ENCODE results near the gene PAFAH1B2. TPM values are rescaled to one million over a fixed set of nuclear protein-coding genes. Genes with fewer than 3 reads are reported as not detected.
A peak's percentile ranks its signal among the peaks of the same experiment; 100 is the strongest.
"Not testable (repeated sequence)": the region's sequence is repeated elsewhere in the genome, so short reads cannot be mapped to it uniquely, and the experiment has no call there.

Gene PAFAH1B2
- total RNA-seq, 6 experiments from 2014 or later: 113 to 130 (median 122) TPM

- DNase-seq: peak; percentile 29
- H3K27ac Mint-ChIP-seq: no peak overlapping the region
- peaks cover 6% of the 10 kb centered on the region; the same call in 1 of the 2 replicates for H3K9me3 Mint-ChIP-seq
- peaks cover 1% of the 10 kb centered on the region; the same call in 1 of the 2 replicates for H3K27me3 Mint-ChIP-seq (ENCODE audit: insufficient read depth)
- no peak overlapping the region for H3K4me3 Mint-ChIP-seq
- peaks cover 7% of the 10 kb centered on the region; the same call in 1 of the 2 replicates for H3K4me1 Mint-ChIP-seq (ENCODE audit: low read depth)
- H3K36me3 Mint-ChIP-seq (ENCODE audit: low read depth): no peaks in the 10 kb centered on the region
- TF ChIP-seq CTCF (IDR thresholded peaks at IDR 0.05): no peak
Measured at GRCh38 chr11:117107701-117108590, 36.1 kb upstream of the PAFAH1B2 start.

- Mint-ChIP-seq H3K9me3 (peaks cover 6% of the 10 kb centered on the region; the same call in 1 of the 2 replicates), H3K4me3 (no peak overlapping the region), H3K36me3 (ENCODE audit: low read depth) (no peaks in the 10 kb centered on the region), H3K4me1 (ENCODE audit: low read depth) (peaks cover 7% of the 10 kb centered on the region; the same call in 1 of the 2 replicates), H3K27me3 (ENCODE audit: insufficient read depth) (peaks cover 1% of the 10 kb centered on the region; the same call in 1 of the 2 replicates), H3K27ac (no peak overlapping the region)
- TF ChIP-seq CTCF (IDR thresholded peaks at IDR 0.05): no peak
- DNase-seq: no peak
Measured at GRCh38 chr11:117110294-117110950, 33.7 kb upstream of the PAFAH1B2 start.

GRCh38 chr11:117112497-117112896 is 31.6 kb upstream of the PAFAH1B2 start:
- H3K4me1 Mint-ChIP-seq (ENCODE audit: low read depth); H3K9me3 Mint-ChIP-seq; H3K4me3 Mint-ChIP-seq; H3K27me3 Mint-ChIP-seq (ENCODE audit: insufficient read depth); H3K36me3 Mint-ChIP-seq (ENCODE audit: low read depth); DNase-seq; H3K27ac Mint-ChIP-seq: not testable (repeated sequence)

- H3K9me3 Mint-ChIP-seq; H3K4me1 Mint-ChIP-seq (ENCODE audit: low read depth); H3K4me3 Mint-ChIP-seq; H3K27me3 Mint-ChIP-seq (ENCODE audit: insufficient read depth); H3K27ac Mint-ChIP-seq; H3K36me3 Mint-ChIP-seq (ENCODE audit: low read depth); DNase-seq: not testable (repeated sequence)
Measured at GRCh38 chr11:117112939-117113338, 31.1 kb upstream of the PAFAH1B2 start.

- no peak for TF ChIP-seq CTCF (IDR thresholded peaks at IDR 0.05)
- H3K36me3 Mint-ChIP-seq (ENCODE audit: low read depth): no peaks in the 10 kb centered on the region
- DNase-seq: no peak
- no peaks in the 10 kb centered on the region for H3K9me3 Mint-ChIP-seq
- H3K27me3 Mint-ChIP-seq (ENCODE audit: insufficient read depth): peaks cover 4% of the 10 kb centered on the region
- no peaks in the 10 kb centered on the region for H3K4me1 Mint-ChIP-seq (ENCODE audit: low read depth)
- no peak overlapping the region for H3K4me3 Mint-ChIP-seq
- no peak overlapping the region for H3K27ac Mint-ChIP-seq
Measured at GRCh38 chr11:117117681-117118080, 26.4 kb upstream of the PAFAH1B2 start.

GRCh38 chr11:117121176-117121575 is 22.9 kb upstream of the PAFAH1B2 start:
- Mint-ChIP-seq H3K27ac (no peak overlapping the region), H3K9me3 (no peaks in the 10 kb centered on the region), H3K4me3 (no peak overlapping the region), H3K27me3 (ENCODE audit: insufficient read depth) (peaks cover 2% of the 10 kb centered on the region), H3K36me3 (ENCODE audit: low read depth) (no peaks in the 10 kb centered on the region), H3K4me1 (ENCODE audit: low read depth) (no peaks in the 10 kb centered on the region)
- no peak for TF ChIP-seq CTCF (IDR thresholded peaks at IDR 0.05)
- DNase-seq: no peak
